LoVo (cell line): Measurements from ENCODE around the gene CYP4F22.
"Not testable (repeated sequence)": the region's sequence is repeated elsewhere in the genome, so short reads cannot be mapped to it uniquely, and the experiment has no call there.

Source experiments
- DNase-seq: peaks from one replicate; pipeline ENCODE4 v3.0.0-alpha.2; 2016; ENCODE audit warnings: low spot score

Gene CYP4F22

GRCh38 chr19:15508035-15508710 is at the start of gene CYP4F22:
Gene CYP4F22 (plus strand): TSS chr19:15508525. CDS start chr19:15525337, 16,812 bp downstream.
- DNase-seq, result no peak

- DNase-seq, result no peak
Measured at GRCh38 chr19:15461694-15462093, 46.6 kb upstream of the CYP4F22 start.

GRCh38 chr19:15463861-15464371 is 44.4 kb upstream of the CYP4F22 start:
- DNase-seq, result no peak

GRCh38 chr19:15464394-15465385 is 43.6 kb upstream of the CYP4F22 start, which contains the start of gene RASAL3:
Gene RASAL3 (minus strand): TSS chr19:15464544. CDS start chr19:15464358, 186 bp downstream.
- no peak for DNase-seq

- no peak for DNase-seq
Measured at GRCh38 chr19:15466851-15467733, 41.2 kb upstream of the CYP4F22 start.

- no peak for DNase-seq
Measured at GRCh38 chr19:15467734-15468214, 40.6 kb upstream of the CYP4F22 start.

GRCh38 chr19:15468675-15469512 is 39.4 kb upstream of the CYP4F22 start:
- no peak for DNase-seq

- no peak for DNase-seq
Measured at GRCh38 chr19:15469513-15470297, 38.6 kb upstream of the CYP4F22 start.

GRCh38 chr19:15471639-15472101 is 36.7 kb upstream of the CYP4F22 start:
- no peak for DNase-seq

- DNase-seq, result not testable (repeated sequence)
Measured at GRCh38 chr19:15473821-15474220, 34.5 kb upstream of the CYP4F22 start.

- DNase-seq, result no peak
Measured at GRCh38 chr19:15475169-15475568, 33.2 kb upstream of the CYP4F22 start.

GRCh38 chr19:15475611-15476010 is 32.7 kb upstream of the CYP4F22 start:
- no peak for DNase-seq

- no peak for DNase-seq
Measured at GRCh38 chr19:15476325-15476724, 32.0 kb upstream of the CYP4F22 start.

GRCh38 chr19:15479391-15480345 is 28.7 kb upstream of the CYP4F22 start, which contains the start of gene PGLYRP2:
Gene PGLYRP2 (minus strand): TSS chr19:15479501. CDS start chr19:15479371, 130 bp downstream.
- no peak for DNase-seq

GRCh38 chr19:15480996-15481395 is 27.3 kb upstream of the CYP4F22 start:
- not testable (repeated sequence) for DNase-seq

GRCh38 chr19:15485768-15486167 is 22.6 kb upstream of the CYP4F22 start:
- DNase-seq, result not testable (repeated sequence)

GRCh38 chr19:15487038-15487437 is 21.3 kb upstream of the CYP4F22 start:
- DNase-seq, result no peak
